H1 (cell line): ENCODE measurements around the gene PTP4A1. TPM values are rescaled to one million over a fixed set of nuclear protein-coding genes. Genes with fewer than 3 reads are reported as not detected.

Source experiments
- CTCF ChIA-PET: fragments of 300-600 bp; sonication (Branson Sonifier 250); formaldehyde crosslinking; loops from one replicate; lab custom pipeline; 2021; ENCODE audit not compliant: partially characterized antibody; lab: Charles Lee
- POLR2A ChIA-PET: fragments of 300-600 bp; sonication (Branson Sonifier 250); formaldehyde crosslinking; loops from one replicate; lab custom pipeline; 2021; ENCODE audit warnings: inconsistent platforms; ENCODE audit not compliant: partially characterized antibody; lab: Charles Lee
- DNase-seq, 2 experiments: peaks; one replicate each; pipeline versions ENCODE4 v3.0.0 to v3.0.0-alpha.2; 2010 to 2022; ENCODE audit warnings: low spot score in 2 of 2, low read depth in 1 of 2, mixed read lengths in 1 of 2
- FAIRE-seq: peaks from 2 replicates; lab custom pipeline; 2011; peaks lifted over from hg19 to GRCh38; lab: Jason Lieb, UNC
- H2AFZ ChIP-seq: 2 replicates; pipeline ENCODE4 v1.8.1; 2012; ENCODE audit warnings: low read length, inconsistent platforms
- H2AK5ac ChIP-seq: 2 replicates; pipeline ENCODE4 v1.6.1; 2013; ENCODE audit warnings: low read depth, low read length
- H2BK120ac ChIP-seq: replicated peaks from 2 replicates; pipeline ENCODE3; 2013; ENCODE audit warnings: low read depth, low read length, inconsistent platforms
- H2BK12ac ChIP-seq: 2 replicates; pipeline ENCODE4 v1.6.1; 2013; ENCODE audit warnings: low read depth, low read length
- H2BK15ac ChIP-seq: 2 replicates; pipeline ENCODE4 v1.6.1; 2013; ENCODE audit warnings: low read length
- H2BK20ac ChIP-seq: 2 replicates; pipeline ENCODE4 v1.6.1; 2013; ENCODE audit warnings: low read length
- H2BK5ac ChIP-seq: 2 replicates; pipeline ENCODE4 v1.6.1; 2013; ENCODE audit warnings: low read depth, low read length
- H3K14ac ChIP-seq: 2 replicates; pipeline ENCODE4 v1.6.1; 2013; ENCODE audit warnings: inconsistent platforms; ENCODE audit not compliant: insufficient read length
- H3K18ac ChIP-seq: 2 replicates; pipeline ENCODE4 v1.6.1; 2013; ENCODE audit warnings: low read length; ENCODE audit errors: extremely low read depth
- H3K23ac ChIP-seq: 2 replicates; pipeline ENCODE4 v1.6.1; 2013; ENCODE audit warnings: inconsistent platforms; ENCODE audit not compliant: insufficient read length
- H3K23me2 ChIP-seq: 2 replicates; pipeline ENCODE4 v1.6.1; 2013; ENCODE audit warnings: low read depth, low read length
- H3K27ac ChIP-seq: 2 replicates; pipeline ENCODE4 v1.6.1; 2011; ENCODE audit warnings: low read depth, low read length, inconsistent platforms
- H3K27me3 ChIP-seq, 4 experiments: replicated peaks in 1 of 4; 1 replicate in 1 of 4; 2 replicates in 3 of 4; pipeline versions ENCODE4 v1.6.1 to v1.8.1; 2011 to 2013; ENCODE audit warnings: low read length in 3 of 4, mild to moderate bottlenecking in 3 of 4, inconsistent platforms in 2 of 4, mixed read lengths in 2 of 4, moderate library complexity in 1 of 4; ENCODE audit not compliant: control insufficient read depth in 3 of 4, insufficient read depth in 3 of 4; ENCODE audit errors: extremely low read depth in 1 of 4
- H3K36me3 ChIP-seq, 4 experiments: 2 replicates each; pipeline versions ENCODE4 v1.6.1 to v1.8.1; 2011 to 2013; ENCODE audit warnings: mild to moderate bottlenecking in 4 of 4, low read length in 3 of 4, moderate library complexity in 2 of 4, control low read depth in 1 of 4, inconsistent platforms in 1 of 4; ENCODE audit not compliant: insufficient read depth in 4 of 4, control insufficient read depth in 2 of 4
- H3K4ac ChIP-seq: replicated peaks from 2 replicates; pipeline ENCODE3; 2013; ENCODE audit warnings: low read length, low read depth, mixed read lengths, inconsistent platforms; ENCODE audit not compliant: insufficient read length
- H3K4me1 ChIP-seq, 4 experiments: replicated peaks in 1 of 4; 1 replicate in 1 of 4; 2 replicates in 3 of 4; pipeline versions ENCODE4 v1.6.1 to v1.8.1; 2011 to 2013; ENCODE audit warnings: low read length in 3 of 4, inconsistent platforms in 2 of 4, mixed read lengths in 1 of 4; ENCODE audit not compliant: insufficient read depth in 4 of 4, control insufficient read depth in 3 of 4
- H3K4me2 ChIP-seq, 2 experiments: 2 replicates each; pipeline versions ENCODE4 v1.6.1 to v1.8.1; 2011 to 2013; ENCODE audit warnings: low read depth in 2 of 2, low read length in 2 of 2, control low read depth in 1 of 2, inconsistent platforms in 1 of 2, mild to moderate bottlenecking in 1 of 2; ENCODE audit not compliant: insufficient read depth in 1 of 2
- H3K4me3 ChIP-seq, 4 experiments: fragments of 200-600, 300-600 bp in 1 of 4; sonication (generic), shearing (Covaris generic), sonication (Bioruptor Twin) in 1 of 4; 2 replicates each; pipeline versions ENCODE4 v1.5.1 to v1.8.1; 2011 to 2016; ENCODE audit warnings: low read length in 4 of 4, low read depth in 3 of 4, control low read depth in 2 of 4, inconsistent platforms in 2 of 4, mild to moderate bottlenecking in 2 of 4, mixed read lengths in 1 of 4, moderate library complexity in 1 of 4; ENCODE audit not compliant: insufficient read depth in 2 of 4; ENCODE audit errors: extremely low read depth in 1 of 4
- H3K56ac ChIP-seq: replicated peaks from 2 replicates; pipeline ENCODE3; 2013; ENCODE audit warnings: low read depth, mild to moderate bottlenecking, mixed read lengths, low read length, inconsistent platforms; ENCODE audit not compliant: insufficient read length
- H3K79me1 ChIP-seq: 2 replicates; pipeline ENCODE4 v1.6.1; 2013; ENCODE audit warnings: low read depth, low read length, control low read depth
- H3K79me2 ChIP-seq, 2 experiments: 2 replicates each; pipeline versions ENCODE4 v1.6.1 to v1.8.1; 2012 to 2013; ENCODE audit warnings: low read length in 2 of 2, mild to moderate bottlenecking in 2 of 2, inconsistent platforms in 1 of 2; ENCODE audit not compliant: insufficient read depth in 2 of 2, control insufficient read depth in 1 of 2
- H3K9ac ChIP-seq, 4 experiments: replicated peaks in 1 of 4; 1 replicate in 1 of 4; 2 replicates in 3 of 4; pipeline versions ENCODE4 v1.6.1 to v1.8.1; 2011 to 2013; ENCODE audit warnings: low read depth in 3 of 4, low read length in 3 of 4, control low read depth in 2 of 4, mild to moderate bottlenecking in 2 of 4, moderate library complexity in 2 of 4, inconsistent platforms in 1 of 4; ENCODE audit errors: extremely low read depth in 1 of 4
- H3K9me3 ChIP-seq, 2 experiments: 2 replicates each; pipeline versions ENCODE4 v1.6.1 to v1.8.1; 2012 to 2013; ENCODE audit warnings: mild to moderate bottlenecking in 2 of 2, moderate library complexity in 2 of 2, control low read depth in 1 of 2, inconsistent platforms in 1 of 2, low read depth in 1 of 2, low read length in 1 of 2, mixed read lengths in 1 of 2; ENCODE audit not compliant: insufficient read depth in 2 of 2
- H4K20me1 ChIP-seq, 2 experiments: replicated peaks in 1 of 2; 2 replicates each; pipeline versions ENCODE3 to v1.8.1; 2011 to 2013; ENCODE audit warnings: inconsistent platforms in 2 of 2, low read length in 2 of 2, mild to moderate bottlenecking in 1 of 2; ENCODE audit not compliant: insufficient read depth in 2 of 2, control insufficient read depth in 1 of 2
- H4K5ac ChIP-seq: 2 replicates; pipeline ENCODE4 v1.6.1; 2013; ENCODE audit warnings: low read length, low read depth, mixed read lengths, inconsistent platforms; ENCODE audit not compliant: insufficient read length
- H4K8ac ChIP-seq: 2 replicates; pipeline ENCODE4 v1.8.0; 2013; ENCODE audit warnings: mild to moderate bottlenecking, moderate library complexity, low read length, inconsistent platforms; ENCODE audit not compliant: insufficient read depth; ENCODE audit errors: extremely low read depth
- H4K91ac ChIP-seq: replicated peaks from 2 replicates; pipeline ENCODE3; 2013; ENCODE audit warnings: low read length, mixed read lengths, inconsistent platforms; ENCODE audit not compliant: insufficient read length
- ATF2 ChIP-seq: IDR thresholded peaks from 2 replicates; pipeline ENCODE4 v1.6.1; 2012; ENCODE audit warnings: low read length, inconsistent platforms
- CEBPB ChIP-seq: IDR thresholded peaks from 2 replicates; pipeline ENCODE4 v1.6.1; 2012; ENCODE audit warnings: low read depth, low read length
- CHD2 ChIP-seq: IDR thresholded peaks from 2 replicates; pipeline ENCODE4 v1.6.1; 2012; ENCODE audit warnings: low read length, improper control_type of control experiment
- CTBP2 ChIP-seq: IDR thresholded peaks from 2 replicates; pipeline ENCODE4 v1.7.0; 2011; ENCODE audit warnings: borderline replicate concordance, mild to moderate bottlenecking, moderate library complexity, mixed read lengths, low read length; ENCODE audit not compliant: insufficient read depth, insufficient read length
- EP300 ChIP-seq, 2 experiments: IDR thresholded peaks; 1 replicate in 1 of 2; 2 replicates in 1 of 2; pipeline ENCODE4 v1.6.1; 2011 to 2012; ENCODE audit warnings: low read depth in 2 of 2, low read length in 2 of 2, mild to moderate bottlenecking in 2 of 2, borderline replicate concordance in 1 of 2, inconsistent platforms in 1 of 2, moderate library complexity in 1 of 2
- FOSL1 ChIP-seq: IDR thresholded peaks from 2 replicates; pipeline ENCODE4 v1.6.1; 2011; ENCODE audit warnings: mild to moderate bottlenecking, low read depth, low read length, moderate library complexity; ENCODE audit not compliant: insufficient read depth
- HDAC2 ChIP-seq, 2 experiments: fragments of 300-600 bp in 1 of 2; sonication (generic) in 1 of 2; IDR thresholded peaks; 2 replicates each; pipeline ENCODE4 v1.6.1; 2011 to 2012; ENCODE audit warnings: low read depth in 2 of 2, low read length in 2 of 2, mild to moderate bottlenecking in 2 of 2, moderate library complexity in 2 of 2, borderline replicate concordance in 1 of 2, inconsistent platforms in 1 of 2
- JUND ChIP-seq: IDR thresholded peaks from 2 replicates; pipeline ENCODE4 v1.6.1; 2011; ENCODE audit warnings: mild to moderate bottlenecking, improper control_type of control experiment, low read length
- MAFK ChIP-seq: IDR thresholded peaks from 2 replicates; pipeline ENCODE4 v1.6.1; 2012; ENCODE audit warnings: low read depth, mild to moderate bottlenecking, improper control_type of control experiment, low read length
- RXRA ChIP-seq: IDR thresholded peaks from 2 replicates; pipeline ENCODE4 v1.6.1; 2011; ENCODE audit warnings: low read depth, mild to moderate bottlenecking, low read length, moderate library complexity; ENCODE audit not compliant: insufficient read depth
- SIN3A ChIP-seq, 2 experiments: IDR thresholded peaks in 1 of 2; conservative IDR thresholded peaks in 1 of 2; 2 replicates each; pipeline ENCODE4 v1.6.1; 2011 to 2012; ENCODE audit warnings: low read length in 2 of 2, improper control_type of control experiment in 1 of 2, low read depth in 1 of 2, mild to moderate bottlenecking in 1 of 2
- WGBS, 2 experiments: shearing (Covaris generic) in 1 of 2; methylation state at CpG; one replicate each; pipeline versions ENCODE4 v1.1.6 to v1.1.7; 2013 to 2015; ENCODE audit warnings: low lambda C conversion rate in 2 of 2, mixed read lengths in 2 of 2, inconsistent platforms in 1 of 2, low coverage in 1 of 2, missing lambda C conversion rate in 1 of 2; ENCODE audit not compliant: insufficient replicate concordance in 2 of 2, insufficient coverage in 1 of 2, insufficient read length in 1 of 2; ENCODE audit errors: extremely low coverage in 1 of 2, missing lambda C conversion rate in 1 of 2; 5-methylcytosine and 5-hydroxymethylcytosine counted together
- polyA plus RNA-seq, 7 experiments: library from polyadenylated mRNA; depleted of rRNA in 3 of 7; stranded (reverse) in 5 of 7; unstranded in 2 of 7; fragments of >200 nt in 5 of 7; fragments of 200-250 nt in 2 of 7; gene quantifications; 1 replicate in 5 of 7; 2 replicates in 1 of 7; 4 replicates in 1 of 7; pipeline versions ENCODE4 v1.2.1 to v1.2.3, GENCODE V29; 2011 to 2013; ENCODE audit warnings: missing spikeins in 2 of 7, mixed read lengths in 2 of 7
- total RNA-seq: library from RNA; stranded (reverse); fragmentation: NEBNext Ultra II Directional; extraction: Animal tissue kit (Norgen Biotek cat#: 25700); gene quantifications from 2 replicates; pipeline ENCODE4 v1.2.1, GENCODE V29; 2021

Gene PTP4A1
- total and polyA plus RNA-seq, 2 of the 8 experiments (the other 6 are each of a cell fraction or from before 2014, with no cell fraction given), result 21.1 to 76.3 TPM

- Histone ChIP-seq H3K27ac (no peak overlapping the region), H2BK120ac (no peak overlapping the region), H4K20me1 (no peaks in the 10 kb centered on the region), H3K4me1 (no peaks in the 10 kb centered on the region), H2BK5ac (no peak overlapping the region), H4K5ac (no peak overlapping the region), H2BK15ac (no peak overlapping the region), H2AFZ (no peak overlapping the region), H3K27me3 (no peaks in the 10 kb centered on the region), H3K23me2 (no peaks in the 10 kb centered on the region), H3K4ac (no peak overlapping the region), H3K18ac (no peak overlapping the region), H3K4me3 (no peak overlapping the region), H3K56ac (no peak overlapping the region), H3K14ac (no peak overlapping the region), H4K8ac (no peak overlapping the region), H3K9me3 (no peaks in the 10 kb centered on the region), H3K4me2 (no peak overlapping the region), H3K9ac (no peak overlapping the region), H2BK12ac (no peak overlapping the region), H3K36me3 (no peaks in the 10 kb centered on the region), H3K79me1 (no peaks in the 10 kb centered on the region), H2AK5ac (no peak overlapping the region), H4K91ac (no peak overlapping the region), H3K23ac (no peak overlapping the region), H2BK20ac (no peak overlapping the region), H3K79me2 (no peaks in the 10 kb centered on the region)
- DNase-seq, result no peak
- ChIA-PET CTCF (interaction anchor here (0.8 to 1.7 kb wide), 4 partner anchors 9 to 36 kb away, joined by 3 to 6 read pairs (median 3); no protein-coding TSS in a partner anchor), POLR2A (interaction anchor here (0.6 kb wide), 1 partner anchor 49 kb away, joined by 3 read pairs; no protein-coding TSS in a partner anchor)
- 92% methylated on average over 4 of the region's 4 CpGs; no CpG with 5 or more reads in 1 of the 2 experiments for WGBS, 2 experiments
- no peak for FAIRE-seq
- no peak for TF ChIP-seq JUND
- TF ChIP-seq ATF2, result no peak
- no peak for TF ChIP-seq MAFK
- no peak for TF ChIP-seq SIN3A (conservative IDR thresholded peaks at IDR 0.05 in 1 of 2, IDR thresholded peaks at IDR 0.05 in 1 of 2; ENCODE audit: low read depth in 1 of 2, low read length in 2 of 2)
- TF ChIP-seq HDAC2 (IDR thresholded peaks at IDR 0.05; ENCODE audit: borderline replicate concordance in 1 of 2, low read depth in 2 of 2, low read length in 2 of 2), result no peak
- TF ChIP-seq CHD2, result no peak
- no peak for TF ChIP-seq EP300 (IDR thresholded peaks at IDR 0.05; ENCODE audit: borderline replicate concordance in 1 of 2, low read depth in 2 of 2, low read length in 2 of 2)
- TF ChIP-seq CTBP2, result no peak
- no peak for TF ChIP-seq RXRA
- TF ChIP-seq FOSL1, result no peak
- TF ChIP-seq CEBPB, result no peak
These were observed 48.6 kb upstream of the PTP4A1 start for GRCh38 chr6:63523630-63524029.
